ENCODE measurements around the gene ABCA6.

GRCh38 chr17:69093279-69093789, 48.4 kb downstream of the ABCA6 start:
- no peak for TF ChIP-seq CTCF (IDR thresholded peaks at IDR 0.05; ENCODE audit: low read length)
- TF ChIP-seq EZH2 (IDR thresholded peaks at IDR 0.05; ENCODE audit: borderline replicate concordance, low read length) = no peak
